DMS 273 treated with DMSO at 0.1 percent for 48 hours (cell line): ENCODE data around the gene PRR19.

Source experiments
- DNase-seq: peaks from one replicate; lab custom pipeline; 2025; lab: John Stamatoyannopoulos, UW

PRR19 gene

GRCh38 chr19:42271045-42271419 is 30.9 kb upstream of the PRR19 start:
- DNase-seq, result no peak

DNA sequence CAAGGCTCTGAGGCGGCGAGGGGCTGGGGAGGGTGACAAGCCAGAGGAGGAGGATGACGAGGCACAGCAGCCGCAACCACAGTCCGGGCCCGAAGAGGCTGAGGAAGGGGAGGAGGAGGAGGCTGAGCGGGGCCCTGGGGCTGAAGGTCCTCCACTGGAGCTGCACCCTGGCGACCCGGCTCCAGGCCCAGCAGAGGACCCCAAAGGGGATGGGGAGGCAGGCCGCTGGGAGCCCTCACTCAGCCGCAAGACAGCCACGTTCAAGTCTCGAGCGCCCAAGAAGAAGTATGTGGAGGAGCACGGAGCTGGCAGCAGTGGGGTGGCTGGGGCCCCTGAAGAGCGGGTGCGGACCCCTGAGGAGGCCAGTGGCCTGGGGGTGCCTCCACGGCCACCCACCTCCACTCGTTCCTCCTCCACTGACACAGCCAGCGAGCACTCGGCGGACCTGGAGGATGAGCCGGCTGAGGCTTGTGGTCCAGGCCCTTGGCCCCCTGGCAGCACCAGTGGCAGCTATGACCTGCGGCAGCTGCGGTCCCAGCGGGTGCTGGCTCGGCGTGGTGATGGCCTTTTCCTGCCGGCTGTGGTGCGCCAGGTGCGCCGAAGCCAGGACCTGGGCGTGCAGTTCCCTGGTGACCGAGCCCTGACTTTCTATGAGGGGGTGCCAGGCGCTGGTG is 29.9 kb upstream of the PRR19 start:
- no peak for DNase-seq

DNA sequence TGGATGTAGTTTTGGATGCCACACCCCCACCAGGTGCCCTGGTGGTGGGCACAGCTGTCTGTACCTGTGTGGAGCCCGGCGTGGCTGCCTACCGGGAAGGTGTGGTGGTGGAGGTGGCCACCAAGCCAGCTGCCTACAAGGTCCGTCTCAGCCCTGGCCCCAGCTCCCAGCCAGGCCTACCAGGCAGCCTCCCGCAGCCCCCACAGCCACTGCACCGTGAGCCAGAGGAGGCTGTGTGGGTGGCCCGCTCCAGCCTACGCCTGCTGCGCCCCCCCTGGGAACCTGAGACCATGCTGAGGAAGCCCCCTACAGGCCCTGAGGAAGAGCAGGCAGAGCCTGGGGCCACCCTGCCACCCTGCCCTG is 29.4 kb upstream of the PRR19 start:
- DNase-seq, result no peak

DNA sequence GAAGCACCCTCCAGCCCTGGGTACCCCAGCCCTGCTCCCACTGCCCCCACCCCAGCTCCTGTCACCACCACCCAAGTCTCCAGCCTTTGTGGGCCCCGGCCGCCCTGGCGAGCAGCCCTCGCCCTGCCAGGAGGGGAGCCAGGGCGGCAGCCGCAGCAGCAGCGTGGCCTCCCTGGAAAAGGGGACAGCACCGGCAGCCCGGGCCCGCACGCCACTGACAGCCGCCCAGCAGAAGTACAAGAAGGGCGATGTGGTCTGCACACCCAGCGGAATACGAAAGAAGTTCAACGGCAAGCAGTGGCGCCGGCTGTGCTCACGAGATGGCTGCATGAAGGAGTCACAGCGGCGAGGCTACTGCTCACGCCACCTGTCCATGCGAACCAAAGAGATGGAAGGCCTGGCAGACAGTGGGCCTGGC is 28.9 kb upstream of the PRR19 start:
- DNase-seq, result no peak

DNA sequence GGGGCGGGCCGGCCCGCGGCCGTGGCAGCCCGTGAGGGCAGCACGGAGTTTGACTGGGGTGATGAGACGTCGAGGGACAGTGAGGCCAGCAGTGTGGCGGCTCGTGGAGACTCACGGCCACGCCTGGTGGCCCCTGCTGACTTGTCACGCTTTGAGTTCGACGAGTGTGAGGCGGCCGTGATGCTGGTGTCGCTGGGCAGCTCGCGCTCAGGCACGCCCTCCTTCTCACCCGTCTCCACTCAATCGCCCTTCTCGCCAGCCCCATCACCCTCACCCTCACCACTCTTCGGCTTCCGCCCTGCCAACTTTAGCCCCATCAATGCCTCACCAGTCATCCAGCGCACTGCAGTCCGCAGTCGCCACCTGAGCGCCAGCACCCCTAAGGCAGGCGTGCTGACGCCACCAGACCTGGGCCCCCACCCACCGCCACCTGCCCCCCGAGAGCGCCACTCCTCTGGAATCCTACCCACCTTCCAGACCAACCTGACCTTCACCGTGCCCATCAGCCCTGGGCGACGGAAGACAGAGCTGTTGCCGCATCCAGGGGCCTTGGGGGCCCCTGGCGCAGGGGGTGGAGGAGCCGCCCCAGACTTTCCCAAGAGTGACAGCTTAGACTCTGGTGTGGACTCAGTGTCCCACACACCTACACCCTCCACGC is 28.4 kb upstream of the PRR19 start:
- no peak for DNase-seq

- no peak for DNase-seq
Observed at GRCh38 chr19:42274065-42274682, 27.8 kb upstream of the PRR19 start.

DNA sequence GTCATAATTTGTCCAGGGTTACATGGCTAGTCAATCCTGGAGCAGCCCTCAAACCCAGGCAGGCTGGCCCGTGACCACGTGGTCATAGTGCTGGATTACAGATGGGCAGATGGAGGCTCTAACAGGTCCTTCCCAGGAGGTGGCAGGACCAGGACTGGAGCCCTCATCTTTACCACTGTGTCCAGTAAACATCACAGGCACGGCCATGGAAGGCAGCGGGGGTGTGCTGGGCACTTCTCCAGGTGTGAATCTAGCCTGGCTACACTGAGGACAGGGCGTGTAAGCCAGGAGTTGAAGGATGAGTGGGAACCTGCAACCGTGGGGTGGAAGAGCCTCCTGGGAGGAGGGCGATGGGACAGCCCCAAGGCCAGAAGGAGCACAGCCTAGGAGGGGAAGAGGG is 26.8 kb upstream of the PRR19 start:
- no peak for DNase-seq

DNA sequence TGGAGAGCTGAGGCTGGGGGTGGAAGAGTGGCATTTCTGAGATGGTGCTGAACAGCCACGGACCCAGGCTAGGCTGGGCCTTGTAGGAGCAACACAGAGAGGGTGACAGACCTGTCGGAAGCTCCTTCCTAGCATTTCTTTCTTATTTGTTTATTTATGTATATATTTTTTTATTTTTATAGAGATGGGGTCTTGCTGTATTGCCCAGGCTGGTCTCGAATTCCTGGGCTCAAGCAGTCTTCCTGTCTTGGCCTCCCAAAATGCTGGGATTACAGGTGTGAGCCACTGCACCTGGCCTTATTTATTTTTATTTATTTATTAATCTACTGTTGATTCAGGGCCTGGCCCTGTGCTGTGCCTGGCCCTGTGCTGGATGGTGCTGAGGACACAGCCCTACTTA is 26.4 kb upstream of the PRR19 start:
- DNase-seq, result no peak

GRCh38 chr19:42276284-42276683 is 25.6 kb upstream of the PRR19 start:
- DNase-seq, result no peak

GRCh38 chr19:42276821-42277220 is 25.1 kb upstream of the PRR19 start:
- no peak for DNase-seq

DNA sequence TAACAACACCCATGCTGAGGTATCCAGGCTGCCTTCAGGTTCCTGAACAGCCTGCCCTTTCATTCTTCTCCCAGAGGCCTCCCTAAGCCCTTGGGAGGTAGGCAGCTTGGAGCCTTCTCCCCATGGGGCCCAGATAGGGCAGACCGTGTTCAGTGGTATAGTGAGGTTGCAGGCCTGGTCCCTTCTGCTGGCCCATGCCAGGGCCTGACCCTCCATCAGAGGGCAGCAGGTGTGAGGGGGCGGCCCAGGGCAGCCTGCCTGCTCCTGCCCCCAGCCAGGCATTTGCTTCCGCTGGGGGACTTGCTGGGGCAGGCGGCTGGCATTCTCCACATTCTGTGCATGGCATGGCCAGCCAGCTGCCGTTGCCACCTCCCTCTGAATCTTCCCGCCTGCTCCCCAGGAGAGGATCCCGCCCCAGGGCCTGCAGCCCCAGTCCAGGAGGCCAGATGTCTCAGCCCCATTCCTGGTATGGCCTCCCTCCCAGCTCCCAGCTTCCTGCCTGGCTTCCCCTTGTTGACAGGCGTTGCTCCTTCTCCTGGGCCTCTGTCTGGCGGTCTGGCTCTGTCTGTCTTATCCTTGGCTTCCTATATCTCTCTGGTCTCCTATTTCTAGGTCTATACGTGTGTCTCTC is 24.0 kb upstream of the PRR19 start:
- peak; percentile 90 for DNase-seq

- DNase-seq, result no peak
Observed at GRCh38 chr19:42278452-42279154, 23.3 kb upstream of the PRR19 start.

- no peak for DNase-seq
Observed at GRCh38 chr19:42279155-42279901, 22.6 kb upstream of the PRR19 start.

DNA sequence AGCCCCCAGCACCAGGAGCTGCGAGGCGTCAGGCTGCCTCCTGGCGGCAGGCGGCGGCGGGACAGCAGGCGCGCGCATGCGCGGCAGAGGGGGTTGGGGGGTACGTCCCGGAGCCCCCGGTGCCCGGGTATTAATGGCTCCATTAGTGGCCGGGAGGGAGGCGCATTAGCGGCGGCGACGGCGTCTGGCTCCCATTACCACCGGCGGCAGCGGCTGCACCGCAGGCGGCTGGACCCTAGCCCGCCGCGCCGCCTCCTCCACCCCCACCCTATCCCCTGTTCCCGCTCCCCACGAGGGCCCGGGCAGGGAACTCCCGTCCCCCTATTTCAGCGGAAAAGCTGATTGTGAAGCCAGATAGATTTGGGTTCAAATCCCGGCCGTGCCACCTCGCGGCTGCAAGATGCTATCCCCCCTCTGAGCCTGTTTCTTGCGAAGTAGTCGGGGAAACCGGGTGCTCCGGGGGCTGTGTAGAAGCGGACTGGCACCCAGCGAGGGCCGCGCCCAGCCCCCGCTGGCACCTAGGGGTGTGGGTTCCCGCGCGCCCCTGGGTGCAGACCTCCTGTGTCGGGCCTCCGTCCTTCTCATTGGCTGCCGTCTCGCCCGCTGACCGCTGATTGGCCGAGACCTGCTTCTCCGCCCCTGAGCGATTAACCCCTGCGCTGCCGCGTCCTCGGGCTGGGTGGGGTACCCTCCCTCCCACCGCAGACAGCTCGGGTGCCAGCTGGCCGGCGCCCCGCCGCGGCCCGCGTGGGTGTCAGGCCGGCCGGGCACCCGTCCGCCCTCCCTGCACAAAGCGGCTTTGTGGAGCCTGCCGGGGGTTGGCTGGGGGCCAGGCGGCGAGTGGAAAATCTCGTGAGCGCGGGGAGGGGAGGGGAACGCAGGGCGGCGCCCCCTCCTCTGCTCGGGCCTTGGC is 21.8 kb upstream of the PRR19 start:
- peak; percentile 84 for DNase-seq

- no peak for DNase-seq
Observed at GRCh38 chr19:42280815-42281145, 21.2 kb upstream of the PRR19 start.

GRCh38 chr19:42281146-42281826 is 20.6 kb upstream of the PRR19 start:
- peak; percentile 55 for DNase-seq

GRCh38 chr19:42281827-42282762 is 19.8 kb upstream of the PRR19 start:
- no peak for DNase-seq

DNA sequence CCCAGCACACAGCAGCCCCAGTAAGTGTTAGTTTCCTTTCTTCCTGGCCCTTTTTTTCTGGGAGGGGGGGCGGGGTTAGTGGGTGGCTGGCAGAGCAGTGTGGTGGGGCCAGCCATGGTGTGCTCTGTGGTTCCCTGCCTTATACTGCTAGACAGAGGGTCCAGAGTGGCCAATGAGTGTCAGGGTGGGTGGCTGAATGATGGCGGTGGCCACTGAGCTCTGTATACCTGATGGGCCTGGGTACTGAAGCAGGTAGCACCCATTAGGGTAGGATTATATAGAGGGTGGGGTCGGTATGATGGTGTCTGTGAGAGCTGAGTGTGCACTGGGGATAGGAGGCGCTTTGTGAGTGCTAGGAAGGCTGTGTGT is 19.1 kb upstream of the PRR19 start:
- no peak for DNase-seq
